B cell (primary cell): Measurements from ENCODE around the gene LRP1. TPM values are rescaled to one million over a fixed set of nuclear protein-coding genes. Genes with fewer than 3 reads are reported as not detected.

Experiments used
- ATAC-seq: fragments of 200-7000 bp; cut with Tn5 transposase; one replicate; pipeline ENCODE4 v1.10.0; 2021; ENCODE audit warnings: low read depth, mild to moderate bottlenecking, moderate number of reproducible peaks, moderate library complexity
- CTCF ChIA-PET: fragments of 350-600 bp; sonication (Branson Sonifier 250); formaldehyde crosslinking; loops from one replicate; lab custom pipeline; 2021; ENCODE audit warnings: antibody characterized with exemption, inconsistent platforms; lab: Charles Lee
- POLR2A ChIA-PET: fragments of 350-600 bp; sonication (Branson Sonifier 250); formaldehyde crosslinking; loops from one replicate; lab custom pipeline; 2021; ENCODE audit warnings: antibody characterized with exemption; lab: Charles Lee
- DNase-seq: peaks from one replicate; pipeline ENCODE4 v3.0.0; 2013
- H2AFZ ChIP-seq: 2 replicates; pipeline ENCODE4 v1.6.1; 2012; ENCODE audit warnings: mild to moderate bottlenecking, low read depth, low read length; ENCODE audit not compliant: insufficient read depth, poor library complexity, severe bottlenecking
- H3K27ac ChIP-seq, 2 donors: 1 replicate in 1 of 2; 2 replicates in 1 of 2; pipeline ENCODE4 v1.5.1; 2012 to 2013; ENCODE audit warnings: low read length in 2 of 2, mild to moderate bottlenecking in 2 of 2, moderate library complexity in 1 of 2
- H3K27me3 ChIP-seq, 4 experiments: fragments of 200-600 bp in 1 of 4; sonication (generic) in 1 of 4; replicated peaks in 1 of 4; 1 replicate in 2 of 4; 2 replicates in 2 of 4; pipeline versions ENCODE4 v1.6.1 to v1.7.0; 2013 to 2016; ENCODE audit warnings: low read length in 3 of 4, mild to moderate bottlenecking in 2 of 4, mixed read lengths in 1 of 4, moderate library complexity in 1 of 4; ENCODE audit not compliant: insufficient read depth in 4 of 4, control insufficient read depth in 3 of 4; ENCODE audit errors: control extremely low read depth in 1 of 4
- H3K36me3 ChIP-seq, 2 experiments: replicated peaks in 1 of 2; 1 replicate in 1 of 2; 2 replicates in 1 of 2; pipeline versions ENCODE4 v1.6.1 to v1.7.1; 2013; ENCODE audit warnings: low read length in 1 of 2; ENCODE audit not compliant: insufficient read depth in 2 of 2, control insufficient read depth in 1 of 2; ENCODE audit errors: control extremely low read depth in 1 of 2, extremely low read depth in 1 of 2
- H3K4me1 ChIP-seq, 2 donors: fragments of 200-600 bp in 1 of 2; sonication (generic) in 1 of 2; 1 replicate in 1 of 2; 2 replicates in 1 of 2; pipeline versions ENCODE4 v1.5.1 to v1.6.1; 2013 to 2017; ENCODE audit warnings: low read length in 2 of 2; ENCODE audit not compliant: control insufficient read depth in 2 of 2, insufficient read depth in 2 of 2
- H3K4me2 ChIP-seq: replicated peaks from 2 replicates; pipeline ENCODE3; 2012; ENCODE audit warnings: mild to moderate bottlenecking, low read depth, low read length; ENCODE audit not compliant: poor library complexity, severe bottlenecking
- H3K4me3 ChIP-seq, 5 experiments: fragments of 200-600 bp in 1 of 5; sonication (generic) in 1 of 5; 1 replicate in 3 of 5; 2 replicates in 2 of 5; pipeline versions ENCODE4 v1.5.1 to v1.7.0; 2011 to 2016; ENCODE audit warnings: low read length in 4 of 5, mild to moderate bottlenecking in 4 of 5, low read depth in 2 of 5, control low read depth in 1 of 5, moderate library complexity in 1 of 5; ENCODE audit not compliant: insufficient read depth in 1 of 5; ENCODE audit errors: control extremely low read depth in 1 of 5, extremely low read depth in 1 of 5
- H3K79me2 ChIP-seq: fragments of 200-600 bp; sonication (generic); one replicate; pipeline ENCODE4 v1.6.0; 2016; ENCODE audit warnings: low read length; ENCODE audit not compliant: control insufficient read depth, insufficient read depth
- H3K9ac ChIP-seq: fragments of 200-600 bp; sonication (generic); 2 replicates; pipeline ENCODE4 v1.6.1; 2017; ENCODE audit warnings: mild to moderate bottlenecking, low read length, moderate library complexity
- H3K9me3 ChIP-seq, 3 donors: one replicate each; pipeline versions ENCODE4 v1.6.1 to v1.7.1; 2013; ENCODE audit warnings: low read length in 2 of 3; ENCODE audit not compliant: control insufficient read depth in 2 of 3, insufficient read depth in 1 of 3; ENCODE audit errors: control extremely low read depth in 1 of 3
- H4K20me1 ChIP-seq: 2 replicates; pipeline ENCODE4 v1.6.0; 2012; ENCODE audit warnings: mild to moderate bottlenecking, low read length; ENCODE audit not compliant: insufficient read depth, control insufficient read depth, poor library complexity, severe bottlenecking
- H3K27ac Mint-ChIP-seq: one replicate; pipeline ENCODE4 v1.8.0; 2021; ENCODE audit warnings: mixed read lengths
- H3K27me3 Mint-ChIP-seq: one replicate; pipeline ENCODE4 v1.8.0; 2021; ENCODE audit warnings: mixed read lengths
- H3K4me1 Mint-ChIP-seq: one replicate; pipeline ENCODE4 v1.8.0; 2021; ENCODE audit warnings: mixed read lengths
- H3K4me3 Mint-ChIP-seq: one replicate; pipeline ENCODE4 v1.8.0; 2021; ENCODE audit warnings: mixed read lengths
- H3K9me3 Mint-ChIP-seq: one replicate; pipeline ENCODE4 v1.8.0; 2022; ENCODE audit warnings: mixed read lengths; ENCODE audit not compliant: insufficient read depth
- EZH2 ChIP-seq: IDR thresholded peaks from 2 replicates; pipeline ENCODE4 v1.6.1; 2012; ENCODE audit warnings: borderline replicate concordance, low read depth, mild to moderate bottlenecking, moderate library complexity, low read length; ENCODE audit not compliant: insufficient read depth, poor library complexity, severe bottlenecking
- WGBS: methylation state at CpG from one replicate; pipeline ENCODE4 v1.1.5; 2013; ENCODE audit warnings: missing lambda C conversion rate; ENCODE audit not compliant: insufficient coverage; 5-methylcytosine and 5-hydroxymethylcytosine counted together
- intact Hi-C: fragments of 100-400 bp; cut with micrococcal nuclease; formaldehyde crosslinking; loops from one replicate; pipeline ENCODE4 v1.10.0; 2022
- polyA plus RNA-seq: library from polyadenylated mRNA; depleted of rRNA; stranded (reverse); fragments of >200 nt; gene quantifications from 2 replicates; pipeline ENCODE4 v1.2.3, GENCODE V29; 2012
- total RNA-seq, 2 donors: library from RNA; stranded (reverse); fragments of 120-200 nt in 1 of 2; gene quantifications; 1 replicate in 1 of 2; 2 replicates in 1 of 2; pipeline versions ENCODE4 v1.2.3 to v1.2.4, GENCODE V29; 2013 to 2022
- TF ChIP-seq, protein P1 (sequence below): fragments of 200-600 bp; IDR thresholded peaks from one replicate; pipeline ENCODE4 v1.8.0; 2022; ENCODE audit warnings: antibody characterized with exemption, mild to moderate bottlenecking

Gene LRP1
- total and polyA plus RNA-seq, 2 donors (not counting 1 experiment from before 2014, with no cell fraction given), result 2.0 to 4.1 TPM

GRCh38 chr12:57229634-57230380 is 101.5 kb downstream of the LRP1 start, which contains the start of gene SHMT2:
Gene SHMT2, plus strand, starts transcription at chr12:57229711. Its CDS starts 68 bp downstream, at chr12:57229779.
- H3K27ac Mint-ChIP-seq, result peak within 1 kb of the TSS; percentile 97
- Histone ChIP-seq H3K4me2 (peak within 1 kb of the TSS; percentile 86), H3K9me3 (peaks cover 0 to 12% (median 0%) of the 10 kb centered on the region in 3 donors), H2AFZ (peak within 1 kb of the TSS; percentile 64), H3K9ac (peak within 1 kb of the TSS; percentile 82), H3K27me3 (peaks cover 0 to 26% (median 10%) of the 10 kb centered on the region in 4 experiments), H3K36me3 (peaks cover 0 to 37% of the 10 kb centered on the region in 2 experiments), H3K4me3 (peak within 1 kb of the TSS; percentile 73 to 94 (median 89)), H3K79me2 (peaks cover 36% of the 10 kb centered on the region), H3K4me1 (peaks cover 63 to 78% of the 10 kb centered on the region in 2 donors), H3K27ac (peak within 1 kb of the TSS; percentile 67 to 80), H4K20me1 (peaks cover 15% of the 10 kb centered on the region)
- DNase-seq (peak; percentile 95), ATAC-seq (peak; percentile 56)
- TF ChIP-seq, protein P1, sequence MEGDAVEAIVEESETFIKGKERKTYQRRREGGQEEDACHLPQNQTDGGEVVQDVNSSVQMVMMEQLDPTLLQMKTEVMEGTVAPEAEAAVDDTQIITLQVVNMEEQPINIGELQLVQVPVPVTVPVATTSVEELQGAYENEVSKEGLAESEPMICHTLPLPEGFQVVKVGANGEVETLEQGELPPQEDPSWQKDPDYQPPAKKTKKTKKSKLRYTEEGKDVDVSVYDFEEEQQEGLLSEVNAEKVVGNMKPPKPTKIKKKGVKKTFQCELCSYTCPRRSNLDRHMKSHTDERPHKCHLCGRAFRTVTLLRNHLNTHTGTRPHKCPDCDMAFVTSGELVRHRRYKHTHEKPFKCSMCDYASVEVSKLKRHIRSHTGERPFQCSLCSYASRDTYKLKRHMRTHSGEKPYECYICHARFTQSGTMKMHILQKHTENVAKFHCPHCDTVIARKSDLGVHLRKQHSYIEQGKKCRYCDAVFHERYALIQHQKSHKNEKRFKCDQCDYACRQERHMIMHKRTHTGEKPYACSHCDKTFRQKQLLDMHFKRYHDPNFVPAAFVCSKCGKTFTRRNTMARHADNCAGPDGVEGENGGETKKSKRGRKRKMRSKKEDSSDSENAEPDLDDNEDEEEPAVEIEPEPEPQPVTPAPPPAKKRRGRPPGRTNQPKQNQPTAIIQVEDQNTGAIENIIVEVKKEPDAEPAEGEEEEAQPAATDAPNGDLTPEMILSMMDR, result no peak
- no peak for TF ChIP-seq EZH2
- H3K4me3 Mint-ChIP-seq, result peak within 1 kb of the TSS; percentile 99
- H3K4me1 Mint-ChIP-seq, result peaks cover 84% of the 10 kb centered on the region
- intact Hi-C loops, result loop anchor here (1.0 to 10.0 kb wide), 4 partner anchors 9 to 475 kb away; partner anchors contain the start of genes NEMP1, NXPH4 and PRIM1
- under 1% methylated on average over 36 of the region's 42 CpGs for WGBS
- no peaks in the 10 kb centered on the region for H3K9me3 Mint-ChIP-seq
- POLR2A ChIA-PET, result interaction anchor here (0.9 to 5.2 kb wide), 5 partner anchors 10 to 106 kb away, joined by 3 to 28 read pairs (median 8); partner anchors contain the start of gene NXPH4
- H3K27me3 Mint-ChIP-seq, result peaks cover 10% of the 10 kb centered on the region
- CTCF ChIA-PET, result interaction anchor here (0.5 to 31.1 kb wide), 7 partner anchors 9 to 851 kb away, joined by 3 to 838 read pairs (median 4); partner anchors contain the start of genes NXPH4, OS9 and STAT6
